Measurements from ENCODE around the gene ABHD17C.

GRCh38 chr15:80783260-80783659 lies 88.2 kb downstream of the ABHD17C start:
- TF ChIP-seq CTCF (conservative IDR thresholded peaks at IDR 0.05; ENCODE audit: low read depth, low read length) (no peak), EZH2 (IDR thresholded peaks at IDR 0.05; ENCODE audit: low read length, unreplicated experiment) (no peak), EZH2phosphoT487 (IDR thresholded peaks at IDR 0.05; ENCODE audit: borderline replicate concordance, low read length) (no peak)

Data from PC-3 (cell line).